DND-41 (cell line): ENCODE data around the gene CRY1.

ENCODE experiments used
- ATAC-seq: fragments of 200-7000 bp; cut with Tn5 transposase; 3 replicates; pipeline ENCODE4 v1.9.1; 2021; ENCODE audit warnings: low read depth; ENCODE audit not compliant: insufficient read depth
- DNase-seq: peaks from one replicate; pipeline ENCODE4 v3.0.0-alpha.2; 2020
- H2AFZ ChIP-seq: 2 replicates; pipeline ENCODE4 v1.6.0; 2012; ENCODE audit warnings: low read depth, low read length
- H3K27ac ChIP-seq: 2 replicates; pipeline ENCODE4 v1.5.1; 2012; ENCODE audit warnings: low read length, inconsistent platforms
- H3K27me3 ChIP-seq: fragments of 200-600 bp; sonication (generic); 2 replicates; pipeline ENCODE4 v1.6.0; 2012; ENCODE audit warnings: low read length, mild to moderate bottlenecking, inconsistent platforms; ENCODE audit not compliant: insufficient read depth, poor library complexity
- H3K36me3 ChIP-seq: 2 replicates; pipeline ENCODE4 v1.5.1; 2012; ENCODE audit warnings: low read length, inconsistent platforms; ENCODE audit not compliant: insufficient read depth
- H3K4me1 ChIP-seq: 2 replicates; pipeline ENCODE4 v1.5.1; 2012; ENCODE audit warnings: mild to moderate bottlenecking, low read length; ENCODE audit not compliant: insufficient read depth
- H3K4me2 ChIP-seq: 2 replicates; pipeline ENCODE4 v1.6.0; 2012; ENCODE audit warnings: mild to moderate bottlenecking, moderate library complexity, low read length, inconsistent platforms; ENCODE audit not compliant: insufficient read depth
- H3K4me3 ChIP-seq, 2 experiments: fragments of 200-600 bp in 1 of 2; shearing (Covaris generic) in 1 of 2; 2 replicates each; pipeline ENCODE4 v1.5.1; 2012 to 2016; ENCODE audit warnings: inconsistent platforms in 2 of 2, low read length in 2 of 2, mild to moderate bottlenecking in 2 of 2, low read depth in 1 of 2, moderate library complexity in 1 of 2
- H3K79me2 ChIP-seq: 2 replicates; pipeline ENCODE4 v1.6.0; 2012; ENCODE audit warnings: low read length, inconsistent platforms; ENCODE audit not compliant: insufficient read depth
- H3K9ac ChIP-seq: 2 replicates; pipeline ENCODE4 v1.6.0; 2012; ENCODE audit warnings: low read depth, mild to moderate bottlenecking, inconsistent platforms, low read length, moderate library complexity
- H3K9me3 ChIP-seq: 2 replicates; pipeline ENCODE4 v1.5.1; 2012; ENCODE audit warnings: low read length, moderate library complexity, mild to moderate bottlenecking, inconsistent platforms; ENCODE audit not compliant: insufficient read depth, severe bottlenecking
- H4K20me1 ChIP-seq: 2 replicates; pipeline ENCODE4 v1.6.0; 2012; ENCODE audit warnings: low read length; ENCODE audit not compliant: insufficient read depth
- EZH2 ChIP-seq: IDR thresholded peaks from 3 replicates; pipeline ENCODE4 v1.6.1; 2012; ENCODE audit warnings: borderline replicate concordance, low read depth, mild to moderate bottlenecking, moderate library complexity, low read length, inconsistent platforms; ENCODE audit not compliant: severe bottlenecking
- TF ChIP-seq, protein P1 (sequence below): IDR thresholded peaks from 2 replicates; pipeline ENCODE4 v1.5.1; 2012; ENCODE audit warnings: borderline replicate concordance, low read length, moderate library complexity, mild to moderate bottlenecking; ENCODE audit not compliant: poor library complexity, severe bottlenecking; ENCODE audit errors: extremely low read depth

Gene CRY1

GRCh38 chr12:107064687-107065086, 28.7 kb downstream of the CRY1 start:
- Histone ChIP-seq H4K20me1 (no peaks in the 10 kb centered on the region), H2AFZ (no peak overlapping the region), H3K4me3 (no peak overlapping the region), H3K9ac (no peak overlapping the region), H3K4me1 (no peaks in the 10 kb centered on the region), H3K79me2 (peaks cover 16% of the 10 kb centered on the region), H3K27ac (no peak overlapping the region), H3K9me3 (no peaks in the 10 kb centered on the region), H3K36me3 (no peaks in the 10 kb centered on the region), H3K27me3 (no peaks in the 10 kb centered on the region), H3K4me2 (no peak overlapping the region)
- TF ChIP-seq, protein P1, sequence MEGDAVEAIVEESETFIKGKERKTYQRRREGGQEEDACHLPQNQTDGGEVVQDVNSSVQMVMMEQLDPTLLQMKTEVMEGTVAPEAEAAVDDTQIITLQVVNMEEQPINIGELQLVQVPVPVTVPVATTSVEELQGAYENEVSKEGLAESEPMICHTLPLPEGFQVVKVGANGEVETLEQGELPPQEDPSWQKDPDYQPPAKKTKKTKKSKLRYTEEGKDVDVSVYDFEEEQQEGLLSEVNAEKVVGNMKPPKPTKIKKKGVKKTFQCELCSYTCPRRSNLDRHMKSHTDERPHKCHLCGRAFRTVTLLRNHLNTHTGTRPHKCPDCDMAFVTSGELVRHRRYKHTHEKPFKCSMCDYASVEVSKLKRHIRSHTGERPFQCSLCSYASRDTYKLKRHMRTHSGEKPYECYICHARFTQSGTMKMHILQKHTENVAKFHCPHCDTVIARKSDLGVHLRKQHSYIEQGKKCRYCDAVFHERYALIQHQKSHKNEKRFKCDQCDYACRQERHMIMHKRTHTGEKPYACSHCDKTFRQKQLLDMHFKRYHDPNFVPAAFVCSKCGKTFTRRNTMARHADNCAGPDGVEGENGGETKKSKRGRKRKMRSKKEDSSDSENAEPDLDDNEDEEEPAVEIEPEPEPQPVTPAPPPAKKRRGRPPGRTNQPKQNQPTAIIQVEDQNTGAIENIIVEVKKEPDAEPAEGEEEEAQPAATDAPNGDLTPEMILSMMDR: no peak
- TF ChIP-seq EZH2: no peak
- DNase-seq (no peak), ATAC-seq (no peak)

GRCh38 chr12:107064243-107064642, 29.1 kb downstream of the CRY1 start:
- ATAC-seq: no peak
- Histone ChIP-seq H3K79me2 (peaks cover 16% of the 10 kb centered on the region), H3K27me3 (no peaks in the 10 kb centered on the region), H3K4me3 (no peak overlapping the region), H3K27ac (no peak overlapping the region), H3K36me3 (no peaks in the 10 kb centered on the region), H4K20me1 (no peaks in the 10 kb centered on the region; the same call in 1 of the 2 replicates), H3K4me2 (no peak overlapping the region), H2AFZ (no peak overlapping the region), H3K9me3 (no peaks in the 10 kb centered on the region), H3K4me1 (no peaks in the 10 kb centered on the region), H3K9ac (no peak overlapping the region)
- no peak for TF ChIP-seq EZH2
- TF ChIP-seq, protein P1: no peak
- DNase-seq: no peak

DNA sequence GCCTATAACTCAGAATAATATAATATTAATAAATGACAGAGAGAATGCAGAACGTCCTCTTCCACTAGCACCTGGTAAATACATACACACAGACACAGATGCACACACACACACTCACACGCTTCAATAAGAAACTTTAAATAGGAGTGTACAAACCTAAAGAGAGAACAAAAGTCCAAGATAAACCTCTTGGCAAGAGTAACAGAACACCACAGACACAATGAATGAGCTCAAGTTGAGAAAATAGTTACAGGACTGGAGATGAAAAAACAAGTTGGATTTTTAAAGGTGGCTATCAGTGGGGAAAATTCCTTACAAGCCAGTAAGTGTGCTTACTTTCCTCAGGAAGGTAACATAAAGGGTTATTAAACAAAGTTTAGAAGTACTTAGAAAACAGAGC, 35.2 kb downstream of the CRY1 start:
- Histone ChIP-seq H2AFZ (no peak overlapping the region), H3K27ac (no peak overlapping the region), H3K4me1 (no peaks in the 10 kb centered on the region), H3K9me3 (peaks cover 7% of the 10 kb centered on the region), H3K36me3 (no peaks in the 10 kb centered on the region), H3K4me2 (no peak overlapping the region), H3K27me3 (no peaks in the 10 kb centered on the region), H3K9ac (no peak overlapping the region), H4K20me1 (no peaks in the 10 kb centered on the region; the same call in 1 of the 2 replicates), H3K4me3 (no peak overlapping the region), H3K79me2 (peaks cover 9% of the 10 kb centered on the region; the same call in 1 of the 2 replicates)
- TF ChIP-seq EZH2: no peak
- TF ChIP-seq, protein P1: no peak
- DNase-seq: no peak
- ATAC-seq: no peak
